Omental fat pad (tissue), 4 donors: ENCODE data around the gene CEP83. TPM values are rescaled to one million over a fixed set of nuclear protein-coding genes. Genes with fewer than 3 reads are reported as not detected.

Experiments
- ATAC-seq: fragments of 150-250 bp; one replicate; pipeline ENCODE4 v1.9.1; 2016; ENCODE audit warnings: mild to moderate bottlenecking, moderate library complexity; ENCODE audit not compliant: low FRiP score
- DNase-seq: peaks from one replicate; pipeline ENCODE4 v3.0.0-alpha.2; 2019; ENCODE audit warnings: low spot score
- total RNA-seq, 4 donors: library from RNA; depleted of rRNA; stranded (reverse); fragments of >200 nt; gene quantifications; one replicate each; pipeline ENCODE4 v1.1.0, GENCODE V29; 2016
- TF ChIP-seq, protein P1 (sequence below), 3 donors: fragments of 450-650 bp; IDR thresholded peaks; one replicate each; pipeline ENCODE4 v1.5.1; 2016 to 2017; ENCODE audit warnings: antibody characterized with exemption in 3 of 3, mild to moderate bottlenecking in 3 of 3, moderate library complexity in 2 of 3

Gene CEP83
- total RNA-seq, 4 donors from 2014 or later, result 11.0 to 42.4 (median 20.0) TPM

DNA sequence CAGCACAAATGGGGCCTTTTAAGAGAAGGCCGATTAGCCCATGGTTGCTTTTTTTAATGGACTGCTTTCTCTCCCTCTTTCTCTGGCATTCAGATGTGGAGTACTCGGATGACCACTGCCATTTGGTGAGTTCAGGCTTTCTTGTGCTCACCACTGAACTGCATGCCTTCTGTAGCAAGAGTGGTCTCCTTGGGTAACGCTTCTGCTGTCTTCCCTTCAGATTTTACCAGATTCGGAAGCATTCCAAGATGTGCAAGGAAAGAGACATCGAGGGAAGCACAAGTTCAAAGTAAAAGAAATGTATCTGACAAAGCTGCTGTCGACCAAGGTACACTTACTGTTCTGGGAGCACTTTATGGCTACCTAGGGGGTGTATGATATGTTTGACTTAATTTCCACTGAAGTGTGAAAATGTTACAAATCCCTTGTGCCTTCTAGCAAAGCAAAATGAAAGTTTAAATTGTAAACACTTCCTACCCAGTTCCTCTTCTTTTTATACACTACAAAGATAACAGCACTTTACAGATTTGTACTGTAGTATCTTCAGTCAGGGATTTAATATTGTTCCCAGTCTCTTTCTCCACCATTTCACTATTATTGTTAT is 162.5 kb downstream of the CEP83 start:
- ATAC-seq (no peak), DNase-seq (no peak)
- TF ChIP-seq, protein P1, sequence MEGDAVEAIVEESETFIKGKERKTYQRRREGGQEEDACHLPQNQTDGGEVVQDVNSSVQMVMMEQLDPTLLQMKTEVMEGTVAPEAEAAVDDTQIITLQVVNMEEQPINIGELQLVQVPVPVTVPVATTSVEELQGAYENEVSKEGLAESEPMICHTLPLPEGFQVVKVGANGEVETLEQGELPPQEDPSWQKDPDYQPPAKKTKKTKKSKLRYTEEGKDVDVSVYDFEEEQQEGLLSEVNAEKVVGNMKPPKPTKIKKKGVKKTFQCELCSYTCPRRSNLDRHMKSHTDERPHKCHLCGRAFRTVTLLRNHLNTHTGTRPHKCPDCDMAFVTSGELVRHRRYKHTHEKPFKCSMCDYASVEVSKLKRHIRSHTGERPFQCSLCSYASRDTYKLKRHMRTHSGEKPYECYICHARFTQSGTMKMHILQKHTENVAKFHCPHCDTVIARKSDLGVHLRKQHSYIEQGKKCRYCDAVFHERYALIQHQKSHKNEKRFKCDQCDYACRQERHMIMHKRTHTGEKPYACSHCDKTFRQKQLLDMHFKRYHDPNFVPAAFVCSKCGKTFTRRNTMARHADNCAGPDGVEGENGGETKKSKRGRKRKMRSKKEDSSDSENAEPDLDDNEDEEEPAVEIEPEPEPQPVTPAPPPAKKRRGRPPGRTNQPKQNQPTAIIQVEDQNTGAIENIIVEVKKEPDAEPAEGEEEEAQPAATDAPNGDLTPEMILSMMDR (IDR thresholded peaks at IDR 0.05), result no peak

DNA sequence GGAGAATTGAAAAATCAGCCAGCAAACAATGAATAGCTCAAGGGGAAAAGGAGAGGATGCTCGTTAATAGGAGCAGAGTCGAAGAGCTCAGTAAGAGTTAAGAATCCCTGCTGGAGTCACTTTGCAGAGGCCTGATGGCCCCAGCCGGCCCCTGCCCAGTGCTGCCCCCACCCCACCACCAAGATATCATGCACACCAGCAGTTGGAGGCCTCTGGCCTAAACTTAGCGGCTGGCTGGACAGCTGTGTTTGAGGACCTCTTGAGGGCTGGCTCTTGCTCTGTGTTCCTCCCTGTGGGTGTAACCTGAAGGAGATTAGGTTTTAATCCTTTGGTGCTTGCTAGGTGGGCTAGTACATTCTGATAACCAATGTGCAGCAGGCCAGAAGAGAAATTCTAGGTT is 169.3 kb downstream of the CEP83 start:
- no peak for DNase-seq
- peak; percentile 12 for ATAC-seq
- TF ChIP-seq, protein P1 (IDR thresholded peaks at IDR 0.05), result no peak

DNA sequence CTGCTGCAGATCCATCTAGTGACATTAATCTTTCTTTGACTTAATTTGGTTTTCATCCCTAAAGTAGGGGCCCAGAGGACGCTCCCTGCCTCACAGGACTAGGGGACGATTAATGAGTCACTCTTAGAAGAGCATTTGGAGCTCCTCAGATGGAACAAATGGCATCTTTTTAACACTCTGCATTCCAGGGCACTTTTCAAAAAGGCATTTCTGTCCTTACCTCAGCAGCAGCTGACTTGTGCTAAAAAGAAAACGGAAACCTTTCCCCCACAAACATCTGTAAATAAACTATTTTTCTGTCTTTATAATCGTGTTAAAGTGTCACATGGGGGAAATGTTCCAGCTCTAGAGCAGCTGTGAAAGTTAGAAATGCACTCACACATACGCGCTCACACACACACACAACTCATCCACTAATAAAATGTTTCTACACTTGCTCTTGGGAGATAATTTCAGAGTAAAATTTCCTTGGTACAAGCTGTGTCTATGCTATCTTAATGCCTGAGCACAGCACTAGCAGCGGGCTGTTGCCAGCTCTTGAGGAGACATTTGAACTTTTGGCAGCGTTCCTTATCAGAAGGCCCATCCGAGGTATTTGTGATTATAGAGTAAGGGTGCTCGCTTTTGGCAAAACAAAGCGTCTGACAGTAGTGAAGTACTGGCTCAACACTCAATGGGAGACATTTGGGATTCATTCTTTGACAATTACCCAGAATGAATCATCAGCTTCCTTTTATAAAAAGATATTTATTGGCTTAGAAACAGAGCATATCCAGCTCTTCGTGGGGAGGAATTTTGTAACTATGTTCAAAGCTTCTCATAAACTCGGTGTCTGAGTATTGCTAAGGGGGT is 170.0 kb downstream of the CEP83 start:
- DNase-seq (no peak), ATAC-seq (peak; percentile 81)

DNA sequence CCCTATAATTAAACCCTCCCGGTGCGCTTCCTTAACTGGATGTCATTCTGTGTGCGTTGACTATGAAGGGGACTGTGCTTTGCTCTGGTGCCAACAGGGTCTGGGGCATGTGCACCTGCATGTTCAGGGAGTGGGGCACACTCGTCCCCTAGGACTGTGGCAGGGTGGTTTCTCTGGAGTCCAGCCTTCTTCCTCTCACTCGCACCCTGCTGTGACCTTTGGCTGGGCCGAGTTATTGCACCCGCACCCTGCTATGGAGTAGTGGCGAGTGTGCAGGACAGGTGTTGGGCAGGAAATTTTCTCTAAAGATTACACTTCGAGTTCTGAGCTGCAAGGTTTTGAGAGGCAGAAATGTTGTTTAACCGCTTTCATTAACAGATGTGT is 172.4 kb downstream of the CEP83 start:
- TF ChIP-seq, protein P1 (IDR thresholded peaks at IDR 0.05), result no peak
- DNase-seq (no peak), ATAC-seq (no peak)

More for the DNA sequence above, 170.0 kb downstream of the CEP83 start:
- TF ChIP-seq, protein P1 (IDR thresholded peaks at IDR 0.05), result no peak

DNA sequence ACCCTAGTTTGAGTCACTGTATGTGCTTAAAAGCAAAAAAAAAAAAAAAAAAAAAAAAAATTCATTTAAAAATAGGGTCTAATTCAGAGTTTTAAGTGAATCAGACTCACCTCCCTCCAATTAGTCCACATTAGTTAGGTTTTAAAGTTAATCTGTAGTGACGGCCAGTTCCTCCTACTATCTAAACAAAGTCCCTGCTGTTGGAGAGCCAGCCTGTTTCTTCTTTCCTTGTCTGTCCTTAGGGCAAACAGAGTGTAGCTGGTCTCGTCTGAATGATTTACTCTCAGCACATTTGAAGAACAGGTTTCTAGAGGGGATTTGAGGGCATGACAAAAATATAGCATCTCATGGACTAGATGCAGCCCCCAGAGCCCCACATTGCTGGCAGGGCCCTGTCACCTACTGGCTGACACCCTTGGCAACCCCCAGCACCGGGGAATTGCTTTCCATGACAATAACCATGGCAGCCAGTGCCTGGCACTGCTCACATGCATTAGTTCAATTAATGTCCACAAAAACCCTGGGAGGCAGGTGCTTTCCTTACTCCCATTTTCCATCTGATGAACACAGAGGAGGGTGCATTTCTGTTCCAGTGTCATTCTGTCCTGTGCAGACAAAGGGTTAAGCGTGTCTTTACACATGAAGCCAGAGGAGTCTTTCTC is 173.0 kb downstream of the CEP83 start:
- ATAC-seq (no peak), DNase-seq (no peak)
- TF ChIP-seq, protein P1 (IDR thresholded peaks at IDR 0.05), result no peak

DNA sequence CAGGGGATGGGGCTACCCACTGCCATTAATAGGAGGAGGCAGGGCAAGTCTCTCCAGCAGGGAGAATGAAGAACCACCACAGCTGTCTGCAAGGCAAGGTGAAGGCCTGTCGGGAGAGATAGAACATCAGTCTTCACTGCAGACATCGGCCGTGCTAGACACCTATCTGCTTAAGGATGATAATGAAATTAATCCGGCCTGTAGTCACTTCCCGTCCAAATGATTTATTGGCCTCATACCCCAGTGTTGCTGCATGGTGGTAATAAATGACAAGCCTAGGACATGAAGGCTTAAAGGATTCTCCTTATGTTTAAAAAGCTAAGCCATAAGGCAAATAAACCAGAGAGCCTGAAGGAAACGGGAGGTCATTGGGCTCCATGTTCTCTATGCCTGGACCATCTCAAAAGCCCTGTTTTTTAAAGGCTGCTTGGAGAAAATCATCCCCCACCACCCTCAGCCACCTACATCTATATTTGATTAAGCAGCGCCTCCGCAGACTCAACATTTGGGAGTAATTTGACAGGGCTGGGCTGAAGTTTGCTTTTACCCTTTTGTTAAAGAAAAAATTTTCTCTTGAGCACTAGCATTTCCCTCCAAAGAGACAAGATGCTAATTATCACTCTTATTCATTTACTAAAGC is 173.6 kb downstream of the CEP83 start:
- ATAC-seq (no peak), DNase-seq (no peak)
- TF ChIP-seq, protein P1 (IDR thresholded peaks at IDR 0.05), result no peak
